ENCODE results near the gene WIPF3. TPM values are rescaled to one million over a fixed set of nuclear protein-coding genes. Genes with fewer than 3 reads are reported as not detected.
A peak's percentile ranks its signal among the peaks of the same experiment; 100 is the strongest.

WIPF3 gene
- total RNA-seq, 4 donors from 2014 or later, result 3.7 to 6.8 (median 5.5) TPM

- 68 to 73% methylated on average over 2 to 5 of the region's 5 CpGs for WGBS, 2 donors (ENCODE audit: low coverage in 1 of 2)
- Histone ChIP-seq H3K9me3 (no peaks in the 10 kb centered on the region), H3K27ac (no peak overlapping the region), H3K36me3 (no peaks in the 10 kb centered on the region), H3K4me3 (no peak overlapping the region), H3K27me3 (peaks cover 9% of the 10 kb centered on the region), H3K4me1 (no peaks in the 10 kb centered on the region)
- TF ChIP-seq POLR2A (IDR thresholded peaks at IDR 0.05) (no peak), POLR2AphosphoS5 (IDR thresholded peaks at IDR 0.05) (no peak), EP300 (IDR thresholded peaks at IDR 0.05) (no peak)
- TF ChIP-seq, protein P1, sequence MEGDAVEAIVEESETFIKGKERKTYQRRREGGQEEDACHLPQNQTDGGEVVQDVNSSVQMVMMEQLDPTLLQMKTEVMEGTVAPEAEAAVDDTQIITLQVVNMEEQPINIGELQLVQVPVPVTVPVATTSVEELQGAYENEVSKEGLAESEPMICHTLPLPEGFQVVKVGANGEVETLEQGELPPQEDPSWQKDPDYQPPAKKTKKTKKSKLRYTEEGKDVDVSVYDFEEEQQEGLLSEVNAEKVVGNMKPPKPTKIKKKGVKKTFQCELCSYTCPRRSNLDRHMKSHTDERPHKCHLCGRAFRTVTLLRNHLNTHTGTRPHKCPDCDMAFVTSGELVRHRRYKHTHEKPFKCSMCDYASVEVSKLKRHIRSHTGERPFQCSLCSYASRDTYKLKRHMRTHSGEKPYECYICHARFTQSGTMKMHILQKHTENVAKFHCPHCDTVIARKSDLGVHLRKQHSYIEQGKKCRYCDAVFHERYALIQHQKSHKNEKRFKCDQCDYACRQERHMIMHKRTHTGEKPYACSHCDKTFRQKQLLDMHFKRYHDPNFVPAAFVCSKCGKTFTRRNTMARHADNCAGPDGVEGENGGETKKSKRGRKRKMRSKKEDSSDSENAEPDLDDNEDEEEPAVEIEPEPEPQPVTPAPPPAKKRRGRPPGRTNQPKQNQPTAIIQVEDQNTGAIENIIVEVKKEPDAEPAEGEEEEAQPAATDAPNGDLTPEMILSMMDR (IDR thresholded peaks at IDR 0.05), result no peak
- no peak for ATAC-seq
Observed at GRCh38 chr7:29798422-29798821, 7.9 kb upstream of the WIPF3 start.

GRCh38 chr7:29801929-29802328 lies 4.4 kb upstream of the WIPF3 start:
- Histone ChIP-seq H3K4me3 (no peak overlapping the region), H3K36me3 (no peaks in the 10 kb centered on the region), H3K9me3 (no peaks in the 10 kb centered on the region), H3K27me3 (peaks cover 18% of the 10 kb centered on the region), H3K27ac (no peak overlapping the region), H3K4me1 (peaks cover 0 to 12% (median 0%) of the 10 kb centered on the region in 3 donors)
- ATAC-seq, result no peak
- WGBS, 2 donors (ENCODE audit: low coverage in 1 of 2), result 64 to 90% methylated on average over 1 of the region's 1 CpG
- TF ChIP-seq EP300 (IDR thresholded peaks at IDR 0.05) (no peak), POLR2AphosphoS5 (IDR thresholded peaks at IDR 0.05) (no peak), POLR2A (IDR thresholded peaks at IDR 0.05) (no peak)
- TF ChIP-seq, protein P1 (IDR thresholded peaks at IDR 0.05), result no peak

DNA sequence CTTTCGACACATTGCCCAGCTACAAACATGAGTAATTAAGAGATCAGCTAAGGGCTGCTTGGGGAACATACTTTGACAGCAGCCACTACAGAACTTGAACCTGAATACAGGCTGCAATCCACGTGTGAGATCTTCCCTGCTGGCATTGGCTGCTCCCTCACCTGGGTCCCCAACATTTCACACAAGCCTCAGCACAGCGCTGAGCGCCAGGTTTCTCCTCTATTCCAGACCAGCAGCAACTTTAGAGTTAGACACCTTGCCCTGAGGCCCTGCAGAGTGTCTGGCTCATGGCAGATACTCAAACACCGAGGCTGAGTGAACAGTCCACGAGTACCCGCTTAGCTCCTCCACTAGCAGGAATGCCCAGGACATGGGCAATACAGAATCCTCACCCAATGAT lies 1.3 kb upstream of the WIPF3 start:
- peaks cover 0 to 22% (median 6%) of the 10 kb centered on the region in 3 donors for H3K4me1 ChIP-seq
- no peaks in the 10 kb centered on the region for H3K36me3 ChIP-seq
- peaks cover 43% of the 10 kb centered on the region for H3K27me3 ChIP-seq
- H3K9me3 ChIP-seq, result no peaks in the 10 kb centered on the region
- H3K27ac ChIP-seq, result no peak overlapping the region
- no peak for ATAC-seq
- 70 to 100% methylated on average over 1 to 2 of the region's 7 CpGs for WGBS, 2 donors (ENCODE audit: low coverage in 1 of 2)
- no peak for TF ChIP-seq EP300 (IDR thresholded peaks at IDR 0.05)
- TF ChIP-seq POLR2A (IDR thresholded peaks at IDR 0.05), result no peak
- no peak for TF ChIP-seq POLR2AphosphoS5 (IDR thresholded peaks at IDR 0.05)
- TF ChIP-seq, protein P1 (IDR thresholded peaks at IDR 0.05), result no peak
- H3K4me3 ChIP-seq, result no peak overlapping the region

GRCh38 chr7:29805886-29806207 lies 461 bp upstream of the WIPF3 start:
- Histone ChIP-seq H3K4me3 (peak overlapping the region in 1 of 2 donors; percentile 72), H3K9me3 (no peaks in the 10 kb centered on the region), H3K27me3 (peaks cover 49% of the 10 kb centered on the region), H3K27ac (peak overlapping the region in 2 of 4 donors; percentile 37 to 65), H3K4me1 (peaks cover 0 to 22% (median 6%) of the 10 kb centered on the region in 3 donors), H3K36me3 (no peaks in the 10 kb centered on the region)
- no peak for ATAC-seq
- WGBS, 2 donors (ENCODE audit: low coverage in 1 of 2), result 60 to 66% methylated on average over 1 to 11 of the region's 12 CpGs
- TF ChIP-seq POLR2A (IDR thresholded peaks at IDR 0.05) (no peak), POLR2AphosphoS5 (IDR thresholded peaks at IDR 0.05) (no peak), EP300 (IDR thresholded peaks at IDR 0.05) (no peak)
- TF ChIP-seq, protein P1 (IDR thresholded peaks at IDR 0.05), result no peak

DNA sequence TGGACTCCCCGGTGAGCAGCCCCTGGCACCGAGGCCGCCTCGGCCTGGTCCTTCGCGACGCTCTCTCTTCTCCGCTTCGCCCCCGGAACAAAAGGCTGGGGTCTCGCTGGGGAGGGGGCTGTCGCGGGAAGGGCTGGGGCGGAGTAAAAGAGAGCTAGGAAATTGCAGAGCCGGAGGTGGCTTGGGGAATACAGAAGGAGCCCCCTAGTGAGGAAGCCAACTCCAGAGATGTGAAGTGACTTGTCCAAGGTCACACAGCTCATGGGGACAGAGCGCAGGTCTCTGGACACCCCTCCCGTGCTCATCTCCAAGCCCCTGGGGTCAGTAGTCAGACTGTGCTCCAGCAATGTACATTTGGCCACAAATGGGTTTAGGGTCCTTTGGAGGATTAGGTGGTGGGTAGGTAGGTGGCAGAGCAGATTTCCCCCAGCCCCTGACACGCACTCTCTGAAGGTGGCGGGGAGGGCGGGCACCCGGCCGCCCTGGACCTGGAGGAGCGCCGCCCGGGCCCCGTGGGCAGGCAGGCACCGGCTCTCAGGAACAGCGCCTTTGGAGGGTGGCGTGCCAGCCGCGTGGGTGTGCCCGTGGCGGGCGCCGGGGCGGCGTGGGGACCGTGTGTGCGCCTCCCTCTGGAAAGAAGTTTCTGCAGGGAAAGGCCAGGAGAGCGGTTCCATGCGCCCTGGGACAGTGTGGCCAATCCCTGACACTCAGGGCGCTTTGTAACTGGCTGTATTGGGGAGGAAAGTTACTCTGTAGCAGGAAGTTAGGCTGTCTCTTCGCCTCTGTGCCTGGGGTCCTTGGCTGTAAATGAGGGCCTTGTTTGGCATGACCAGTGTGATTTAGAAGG lies 910 bp downstream of the WIPF3 start:
- Histone ChIP-seq H3K27ac (peak overlapping the region in 2 of 4 donors; percentile 38 to 65), H3K9me3 (no peaks in the 10 kb centered on the region), H3K36me3 (no peaks in the 10 kb centered on the region), H3K4me1 (peaks cover 0 to 22% (median 6%) of the 10 kb centered on the region in 3 donors), H3K4me3 (peak overlapping the region; percentile 34 to 72), H3K27me3 (peaks cover 45% of the 10 kb centered on the region)
- ATAC-seq, result peak; percentile 56
- TF ChIP-seq, protein P1 (IDR thresholded peaks at IDR 0.05), result peak in 1 of 4 experiments; percentile 32
- no peak for TF ChIP-seq POLR2A (IDR thresholded peaks at IDR 0.05)
- TF ChIP-seq POLR2AphosphoS5 (IDR thresholded peaks at IDR 0.05), result peak; percentile 18
- 20 to 21% methylated on average over 1 to 5 of the region's 43 CpGs for WGBS, 2 donors (ENCODE audit: low coverage in 1 of 2)

Data from gastroesophageal sphincter (tissue), 4 donors.